WTC11 (cell line): ENCODE results near the gene DIPK2A. TPM values are rescaled to one million over a fixed set of nuclear protein-coding genes. Genes with fewer than 3 reads are reported as not detected.

Source experiments
- ATAC-seq: fragments of 200-7000 bp; cut with Tn5 transposase; 2 replicates; pipeline ENCODE4 v1.10.0; 2021; ENCODE audit warnings: mild to moderate bottlenecking, moderate library complexity
- CTCF ChIA-PET: fragments of 300-600 bp; sonication (Branson Sonifier 250); formaldehyde crosslinking; loops from one replicate; lab custom pipeline; 2021; ENCODE audit warnings: antibody characterized with exemption; lab: Charles Lee
- POLR2A ChIA-PET: fragments of 350-600 bp; sonication (Branson Sonifier 250); formaldehyde crosslinking; loops from one replicate; lab custom pipeline; 2021; ENCODE audit warnings: antibody characterized with exemption; lab: Charles Lee
- DNase-seq: peaks from one replicate; pipeline ENCODE4 v3.0.0; 2021; ENCODE audit warnings: low spot score
- H3K27ac Mint-ChIP-seq: 2 replicates; pipeline ENCODE4 v1.8.0; 2021; ENCODE audit warnings: mixed read lengths
- H3K27me3 Mint-ChIP-seq: 2 replicates; pipeline ENCODE4 v1.8.0; 2021; ENCODE audit warnings: low read depth, mild to moderate bottlenecking, moderate library complexity, mixed read lengths
- H3K36me3 Mint-ChIP-seq: 2 replicates; pipeline ENCODE4 v1.8.0; 2021; ENCODE audit warnings: mixed read lengths
- H3K4me1 Mint-ChIP-seq: 2 replicates; pipeline ENCODE4 v1.8.0; 2022; ENCODE audit warnings: mixed read lengths
- H3K4me3 Mint-ChIP-seq: 2 replicates; pipeline ENCODE4 v1.8.0; 2021; ENCODE audit warnings: mild to moderate bottlenecking, moderate library complexity, mixed read lengths
- H3K9me3 Mint-ChIP-seq: 2 replicates; pipeline ENCODE4 v1.8.0; 2021; ENCODE audit warnings: mixed read lengths
- ATF1 ChIP-seq: sonication (generic); formaldehyde crosslinking; IDR thresholded peaks from 2 replicates; pipeline ENCODE4 v1.8.1; 2023; ENCODE audit warnings: mild to moderate bottlenecking, moderate library complexity, missing genetic modification reagents
- ATF6 ChIP-seq: sonication (generic); formaldehyde crosslinking; IDR thresholded peaks from 2 replicates; pipeline ENCODE4 v1.8.1; 2023; ENCODE audit warnings: mild to moderate bottlenecking, missing genetic modification reagents
- E2F1 ChIP-seq: sonication (generic); formaldehyde crosslinking; IDR thresholded peaks from 2 replicates; pipeline ENCODE4 v1.8.0; 2022; ENCODE audit warnings: mild to moderate bottlenecking, missing genetic modification reagents
- FOXJ3 ChIP-seq: sonication (generic); formaldehyde crosslinking; IDR thresholded peaks from 2 replicates; pipeline ENCODE4 v1.9.0; 2021; ENCODE audit warnings: missing genetic modification reagents, mild to moderate bottlenecking, borderline replicate concordance
- FOXP1 ChIP-seq: sonication (generic); formaldehyde crosslinking; IDR thresholded peaks from 2 replicates; pipeline ENCODE4 v1.8.0; 2022; ENCODE audit warnings: missing genetic modification reagents, mild to moderate bottlenecking, moderate library complexity, borderline replicate concordance
- GABPB1 ChIP-seq: sonication (generic); formaldehyde crosslinking; IDR thresholded peaks from 2 replicates; pipeline ENCODE4 v1.8.1; 2023; ENCODE audit warnings: mild to moderate bottlenecking, missing genetic modification reagents
- GRHL2 ChIP-seq: fragments of 250-450 bp; sonication (Bioruptor Pico); IDR thresholded peaks from 2 replicates; pipeline ENCODE4 v1.8.0; 2022; ENCODE audit warnings: mild to moderate bottlenecking, moderate library complexity; ENCODE audit not compliant: insufficient replicate concordance, severe bottlenecking
- HMGA2 ChIP-seq: fragments of 250-450 bp; sonication (Bioruptor Pico); IDR thresholded peaks from 2 replicates; pipeline ENCODE4 v1.4.0; 2021; ENCODE audit warnings: mild to moderate bottlenecking, moderate library complexity
- JUN ChIP-seq: sonication (generic); formaldehyde crosslinking; IDR thresholded peaks from 2 replicates; pipeline ENCODE4 v1.8.0; 2023; ENCODE audit warnings: mild to moderate bottlenecking, missing genetic modification reagents
- KAT7 ChIP-seq: sonication (generic); formaldehyde crosslinking; IDR thresholded peaks from 2 replicates; pipeline ENCODE4 v1.8.1; 2023; ENCODE audit warnings: missing genetic modification reagents, mild to moderate bottlenecking, borderline replicate concordance
- NFE2L1 ChIP-seq: sonication (generic); formaldehyde crosslinking; IDR thresholded peaks from 2 replicates; pipeline ENCODE4 v1.8.1; 2023; ENCODE audit warnings: missing genetic modification reagents
- NR2C2 ChIP-seq: sonication (generic); formaldehyde crosslinking; IDR thresholded peaks from 2 replicates; pipeline ENCODE4 v1.8.0; 2022; ENCODE audit warnings: mild to moderate bottlenecking, missing genetic modification reagents
- STAT6 ChIP-seq: sonication (generic); formaldehyde crosslinking; conservative IDR thresholded peaks from 2 replicates; pipeline ENCODE4 v1.8.1; 2023; ENCODE audit warnings: mild to moderate bottlenecking, low read depth, missing genetic modification reagents, moderate library complexity
- TEAD4 ChIP-seq: sonication (generic); formaldehyde crosslinking; IDR thresholded peaks from 2 replicates; pipeline ENCODE4 v1.8.0; 2022; ENCODE audit warnings: mild to moderate bottlenecking, missing genetic modification reagents
- TP53 ChIP-seq: sonication (generic); formaldehyde crosslinking; IDR thresholded peaks from 2 replicates; pipeline ENCODE4 v1.8.1; 2023; ENCODE audit warnings: mild to moderate bottlenecking, missing genetic modification reagents
- USF2 ChIP-seq: sonication (generic); formaldehyde crosslinking; IDR thresholded peaks from 2 replicates; pipeline ENCODE4 v1.8.1; 2023; ENCODE audit warnings: mild to moderate bottlenecking, missing genetic modification reagents, moderate library complexity
- ZNF396 ChIP-seq: fragments of 250-450 bp; sonication (Bioruptor Pico); IDR thresholded peaks from 2 replicates; pipeline ENCODE4 v1.8.0; 2021; ENCODE audit warnings: mild to moderate bottlenecking, moderate library complexity, borderline replicate concordance
- ZNF416 ChIP-seq: fragments of 250-450 bp; sonication (Bioruptor Pico); IDR thresholded peaks from 2 replicates; pipeline ENCODE4 v1.9.0; 2021; ENCODE audit warnings: mild to moderate bottlenecking, inconsistent platforms
- total RNA-seq: library from RNA; stranded (reverse); gene quantifications from 3 replicates; pipeline ENCODE4 v1.2.3, GENCODE V29; 2021
- TF ChIP-seq, protein P1 (sequence below): sonication (generic); formaldehyde crosslinking; IDR thresholded peaks from 2 replicates; pipeline ENCODE4 v1.8.0; 2023; ENCODE audit warnings: mild to moderate bottlenecking, missing genetic modification reagents
- TF ChIP-seq, protein P2 (sequence below): sonication (generic); formaldehyde crosslinking; IDR thresholded peaks from 2 replicates; pipeline ENCODE4 v1.8.1; 2022; ENCODE audit warnings: low read depth, missing genetic modification reagents, borderline replicate concordance
- TF ChIP-seq, protein P3 (sequence below): fragments of 250-450 bp; sonication (Bioruptor Pico); IDR thresholded peaks from 2 replicates; pipeline ENCODE4 v1.9.0; 2021; ENCODE audit warnings: mild to moderate bottlenecking

Gene DIPK2A
- total RNA-seq, 1 experiment from 2014 or later = 35.1 TPM

- Mint-ChIP-seq H3K36me3 (peaks cover 11% of the 10 kb centered on the region), H3K27me3 (no peaks in the 10 kb centered on the region), H3K27ac (no peak overlapping the region), H3K9me3 (peaks cover 26% of the 10 kb centered on the region), H3K4me3 (no peak overlapping the region), H3K4me1 (peaks cover 9% of the 10 kb centered on the region)
- DNase-seq (no peak), ATAC-seq (no peak)
- TF ChIP-seq TP53 (no peak), NFE2L1 (CRISPR knock-in tag) (no peak), ATF1 (no peak), E2F1 (CRISPR knock-in tag) (no peak), FOXJ3 (no peak), ZNF396 (CRISPR knock-in tag) (no peak)
- TF ChIP-seq, protein P1, sequence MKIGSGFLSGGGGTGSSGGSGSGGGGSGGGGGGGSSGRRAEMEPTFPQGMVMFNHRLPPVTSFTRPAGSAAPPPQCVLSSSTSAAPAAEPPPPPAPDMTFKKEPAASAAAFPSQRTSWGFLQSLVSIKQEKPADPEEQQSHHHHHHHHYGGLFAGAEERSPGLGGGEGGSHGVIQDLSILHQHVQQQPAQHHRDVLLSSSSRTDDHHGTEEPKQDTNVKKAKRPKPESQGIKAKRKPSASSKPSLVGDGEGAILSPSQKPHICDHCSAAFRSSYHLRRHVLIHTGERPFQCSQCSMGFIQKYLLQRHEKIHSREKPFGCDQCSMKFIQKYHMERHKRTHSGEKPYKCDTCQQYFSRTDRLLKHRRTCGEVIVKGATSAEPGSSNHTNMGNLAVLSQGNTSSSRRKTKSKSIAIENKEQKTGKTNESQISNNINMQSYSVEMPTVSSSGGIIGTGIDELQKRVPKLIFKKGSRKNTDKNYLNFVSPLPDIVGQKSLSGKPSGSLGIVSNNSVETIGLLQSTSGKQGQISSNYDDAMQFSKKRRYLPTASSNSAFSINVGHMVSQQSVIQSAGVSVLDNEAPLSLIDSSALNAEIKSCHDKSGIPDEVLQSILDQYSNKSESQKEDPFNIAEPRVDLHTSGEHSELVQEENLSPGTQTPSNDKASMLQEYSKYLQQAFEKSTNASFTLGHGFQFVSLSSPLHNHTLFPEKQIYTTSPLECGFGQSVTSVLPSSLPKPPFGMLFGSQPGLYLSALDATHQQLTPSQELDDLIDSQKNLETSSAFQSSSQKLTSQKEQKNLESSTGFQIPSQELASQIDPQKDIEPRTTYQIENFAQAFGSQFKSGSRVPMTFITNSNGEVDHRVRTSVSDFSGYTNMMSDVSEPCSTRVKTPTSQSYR (CRISPR knock-in tag) = no peak
- ChIA-PET POLR2A (no interaction called here), CTCF (no interaction called here)
Measured at GRCh38 chr3:143961342-143961741, 10.3 kb upstream of the DIPK2A start.

DNA sequence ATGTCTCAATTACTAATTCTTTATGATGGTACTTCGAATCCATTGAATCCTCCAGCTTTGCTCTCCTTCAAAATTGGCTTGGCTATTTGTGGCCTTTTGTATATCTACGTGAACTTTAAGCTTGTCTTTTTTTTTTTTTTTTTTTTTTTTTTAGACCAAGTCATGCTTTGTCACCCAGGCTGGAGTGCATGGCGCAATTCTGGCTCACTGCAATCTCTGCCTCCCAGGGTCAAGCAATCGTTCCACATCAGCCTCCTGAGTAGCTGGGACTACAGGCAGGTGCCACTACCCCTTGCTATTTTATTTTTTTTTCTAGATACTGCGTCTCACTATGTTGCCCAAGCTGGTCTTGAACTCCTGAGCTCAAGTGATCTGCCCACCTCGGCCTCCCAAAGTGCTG, 7.7 kb upstream of the DIPK2A start:
- no peaks in the 10 kb centered on the region for H3K27me3 Mint-ChIP-seq
- H3K27ac Mint-ChIP-seq = no peak overlapping the region
- ATAC-seq (no peak), DNase-seq (no peak)
- peaks cover 9% of the 10 kb centered on the region for H3K4me1 Mint-ChIP-seq
- peaks cover 22% of the 10 kb centered on the region for H3K9me3 Mint-ChIP-seq
- peaks cover 9% of the 10 kb centered on the region for H3K36me3 Mint-ChIP-seq
- POLR2A ChIA-PET = interaction anchor here (0.6 kb wide), 2 partner anchors 9 to 369 kb away, joined by 4 read pairs; no protein-coding TSS in a partner anchor
- H3K4me3 Mint-ChIP-seq = no peak overlapping the region
- CTCF ChIA-PET = interaction anchor here (0.6 to 1.6 kb wide), 2 partner anchors 7 to 704 kb away, joined by 3 read pairs; partner anchors contain the start of gene DIPK2A
- TF ChIP-seq, protein P2, sequence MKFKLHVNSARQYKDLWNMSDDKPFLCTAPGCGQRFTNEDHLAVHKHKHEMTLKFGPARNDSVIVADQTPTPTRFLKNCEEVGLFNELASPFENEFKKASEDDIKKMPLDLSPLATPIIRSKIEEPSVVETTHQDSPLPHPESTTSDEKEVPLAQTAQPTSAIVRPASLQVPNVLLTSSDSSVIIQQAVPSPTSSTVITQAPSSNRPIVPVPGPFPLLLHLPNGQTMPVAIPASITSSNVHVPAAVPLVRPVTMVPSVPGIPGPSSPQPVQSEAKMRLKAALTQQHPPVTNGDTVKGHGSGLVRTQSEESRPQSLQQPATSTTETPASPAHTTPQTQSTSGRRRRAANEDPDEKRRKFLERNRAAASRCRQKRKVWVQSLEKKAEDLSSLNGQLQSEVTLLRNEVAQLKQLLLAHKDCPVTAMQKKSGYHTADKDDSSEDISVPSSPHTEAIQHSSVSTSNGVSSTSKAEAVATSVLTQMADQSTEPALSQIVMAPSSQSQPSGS (CRISPR knock-in tag) = no peak
- no peak for TF ChIP-seq NR2C2 (CRISPR knock-in tag)
- TF ChIP-seq STAT6 (CRISPR knock-in tag) = no peak
- no peak for TF ChIP-seq USF2 (CRISPR knock-in tag)
- TF ChIP-seq TEAD4 (CRISPR knock-in tag) = no peak
- no peak for TF ChIP-seq HMGA2 (CRISPR knock-in tag)
- no peak for TF ChIP-seq JUN (CRISPR knock-in tag)
- TF ChIP-seq GABPB1 = no peak
- TF ChIP-seq GRHL2 (CRISPR knock-in tag) = no peak
- no peak for TF ChIP-seq FOXP1 (CRISPR knock-in tag)
- TF ChIP-seq ATF6 (CRISPR knock-in tag) = no peak
- TF ChIP-seq, protein P3, sequence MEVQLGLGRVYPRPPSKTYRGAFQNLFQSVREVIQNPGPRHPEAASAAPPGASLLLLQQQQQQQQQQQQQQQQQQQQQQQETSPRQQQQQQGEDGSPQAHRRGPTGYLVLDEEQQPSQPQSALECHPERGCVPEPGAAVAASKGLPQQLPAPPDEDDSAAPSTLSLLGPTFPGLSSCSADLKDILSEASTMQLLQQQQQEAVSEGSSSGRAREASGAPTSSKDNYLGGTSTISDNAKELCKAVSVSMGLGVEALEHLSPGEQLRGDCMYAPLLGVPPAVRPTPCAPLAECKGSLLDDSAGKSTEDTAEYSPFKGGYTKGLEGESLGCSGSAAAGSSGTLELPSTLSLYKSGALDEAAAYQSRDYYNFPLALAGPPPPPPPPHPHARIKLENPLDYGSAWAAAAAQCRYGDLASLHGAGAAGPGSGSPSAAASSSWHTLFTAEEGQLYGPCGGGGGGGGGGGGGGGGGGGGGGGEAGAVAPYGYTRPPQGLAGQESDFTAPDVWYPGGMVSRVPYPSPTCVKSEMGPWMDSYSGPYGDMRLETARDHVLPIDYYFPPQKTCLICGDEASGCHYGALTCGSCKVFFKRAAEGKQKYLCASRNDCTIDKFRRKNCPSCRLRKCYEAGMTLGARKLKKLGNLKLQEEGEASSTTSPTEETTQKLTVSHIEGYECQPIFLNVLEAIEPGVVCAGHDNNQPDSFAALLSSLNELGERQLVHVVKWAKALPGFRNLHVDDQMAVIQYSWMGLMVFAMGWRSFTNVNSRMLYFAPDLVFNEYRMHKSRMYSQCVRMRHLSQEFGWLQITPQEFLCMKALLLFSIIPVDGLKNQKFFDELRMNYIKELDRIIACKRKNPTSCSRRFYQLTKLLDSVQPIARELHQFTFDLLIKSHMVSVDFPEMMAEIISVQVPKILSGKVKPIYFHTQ (CRISPR knock-in tag) = no peak
- no peak for TF ChIP-seq KAT7 (CRISPR knock-in tag)
- no peak for TF ChIP-seq TP53
- TF ChIP-seq ZNF416 (CRISPR knock-in tag) = no peak
